Measurements from ENCODE around the gene ALDOA.
"Not testable (repeated sequence)": the region's sequence is repeated elsewhere in the genome, so short reads cannot be mapped to it uniquely, and the experiment has no call there.

ALDOA gene

DNA sequence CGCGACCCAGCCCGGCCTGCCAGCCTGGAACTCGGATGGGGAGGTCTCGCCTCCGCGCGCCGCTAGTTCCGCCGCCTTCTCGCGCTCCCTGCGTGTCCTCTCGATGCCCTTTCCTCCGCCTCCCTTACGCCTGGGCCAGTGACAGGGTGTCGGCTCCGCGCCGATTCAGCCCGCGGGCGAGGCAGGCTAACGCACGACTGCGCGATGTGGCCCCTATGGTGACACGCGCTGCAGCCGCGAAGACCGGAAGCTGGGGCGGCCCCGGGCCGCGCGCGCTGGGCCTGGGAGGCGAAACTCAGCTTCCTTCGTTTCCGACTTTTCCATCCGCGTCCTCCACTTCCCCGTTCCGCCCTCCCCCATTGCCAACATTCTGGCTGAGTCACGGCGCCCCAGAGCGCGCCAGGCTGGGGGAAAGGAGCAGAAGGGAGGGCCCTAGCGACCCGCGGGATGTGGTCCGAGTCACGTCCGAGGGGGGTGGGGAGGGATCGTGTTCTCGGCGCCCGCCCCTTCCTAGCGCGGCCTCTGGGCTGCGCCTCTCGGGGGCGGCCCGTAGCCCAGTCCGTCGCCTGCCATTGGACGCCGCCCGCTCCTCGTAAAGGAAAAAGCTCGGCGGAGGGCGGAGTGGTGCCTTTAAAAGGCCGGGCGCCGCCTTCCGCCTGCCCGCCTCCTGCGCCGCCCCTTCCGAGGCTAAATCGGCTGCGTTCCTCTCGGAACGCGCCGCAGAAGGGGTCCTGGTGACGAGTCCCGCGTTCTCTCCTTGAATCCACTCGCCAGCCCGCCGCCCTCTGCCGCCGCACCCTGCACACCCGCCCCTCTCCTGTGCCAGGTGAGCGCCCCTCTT is at the start of gene ALDOA:
Gene ALDOA (plus strand): TSS at position 659 of the 841 bp plus-strand sequence. CDS start 1,138 bp downstream, outside the sequence.
- DNase-seq (ENCODE audit: low read depth), result peak; percentile 95

DNA sequence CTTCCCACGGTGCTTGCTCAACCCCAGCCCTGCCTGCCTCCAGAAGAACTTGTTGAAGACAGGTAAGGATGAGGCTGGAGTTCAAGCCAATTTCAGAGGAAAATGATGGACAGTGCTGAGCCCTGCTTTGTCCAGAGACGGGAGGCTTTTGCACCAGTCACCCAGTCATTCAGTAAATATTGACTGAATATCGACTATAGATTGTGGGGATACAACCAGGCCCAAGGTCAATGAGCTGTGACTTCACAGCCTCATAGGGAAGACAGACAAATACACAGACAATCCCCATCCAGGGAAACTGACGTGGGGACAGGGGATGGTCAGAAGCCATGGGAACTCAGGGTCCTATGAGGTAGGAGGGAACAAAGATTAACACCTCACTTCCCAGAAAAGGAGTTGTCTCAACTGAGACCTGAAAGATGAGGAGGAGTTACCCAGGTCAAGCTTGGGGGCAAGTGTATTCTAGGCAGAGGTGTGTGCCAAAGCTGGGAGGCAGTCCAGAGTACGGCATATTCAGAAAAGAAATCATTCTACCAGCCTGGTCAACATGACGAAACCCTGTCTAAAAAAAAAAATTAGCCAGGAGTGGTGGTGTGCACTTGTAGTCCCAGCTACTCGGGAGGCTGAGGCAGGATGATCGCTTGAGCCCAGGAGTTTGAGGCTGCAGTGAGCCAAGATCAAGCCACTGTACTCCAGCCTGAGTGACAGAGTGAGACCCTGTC is 48.8 kb upstream of the ALDOA start:
- no peak for DNase-seq (ENCODE audit: low read depth)

DNA sequence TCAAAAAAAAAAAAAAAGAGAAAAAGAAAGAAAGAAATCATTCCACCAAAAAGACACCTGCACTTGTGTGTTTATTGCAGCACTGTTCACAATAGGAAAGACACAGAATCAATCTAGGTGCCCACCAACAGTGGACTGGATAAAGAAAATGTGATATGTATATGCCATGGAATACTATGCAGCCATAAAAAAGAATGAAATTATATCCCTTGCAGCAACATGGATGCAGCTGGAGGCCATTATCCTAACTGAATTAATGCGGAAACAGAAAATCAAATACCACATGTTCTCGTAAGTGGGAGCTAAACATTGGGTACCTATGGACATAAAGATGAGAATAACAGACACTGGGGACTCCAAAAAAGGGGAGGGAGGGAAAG is 48.3 kb upstream of the ALDOA start:
- no peak for DNase-seq (ENCODE audit: low read depth)

DNA sequence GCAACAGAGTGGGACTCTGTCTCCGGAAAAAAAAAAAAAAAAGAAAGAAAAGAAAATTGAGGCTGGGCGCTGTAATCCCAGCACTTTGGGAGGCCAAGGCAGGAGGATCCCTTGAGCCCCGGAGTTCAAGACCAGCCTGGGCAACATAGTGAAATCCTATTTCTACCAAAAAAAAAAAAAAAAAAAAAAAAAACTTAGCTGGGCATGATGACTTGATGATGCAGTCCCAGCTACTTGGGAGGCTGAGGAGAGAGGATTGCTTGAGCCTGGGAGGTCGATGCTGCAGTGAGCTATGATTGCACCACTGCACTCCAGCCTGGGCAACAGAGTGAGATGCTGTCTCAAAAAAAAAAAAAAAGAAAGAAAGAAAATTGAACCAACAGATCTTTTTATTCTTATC is 47.6 kb upstream of the ALDOA start:
- DNase-seq (ENCODE audit: low read depth), result not testable (repeated sequence)

DNA sequence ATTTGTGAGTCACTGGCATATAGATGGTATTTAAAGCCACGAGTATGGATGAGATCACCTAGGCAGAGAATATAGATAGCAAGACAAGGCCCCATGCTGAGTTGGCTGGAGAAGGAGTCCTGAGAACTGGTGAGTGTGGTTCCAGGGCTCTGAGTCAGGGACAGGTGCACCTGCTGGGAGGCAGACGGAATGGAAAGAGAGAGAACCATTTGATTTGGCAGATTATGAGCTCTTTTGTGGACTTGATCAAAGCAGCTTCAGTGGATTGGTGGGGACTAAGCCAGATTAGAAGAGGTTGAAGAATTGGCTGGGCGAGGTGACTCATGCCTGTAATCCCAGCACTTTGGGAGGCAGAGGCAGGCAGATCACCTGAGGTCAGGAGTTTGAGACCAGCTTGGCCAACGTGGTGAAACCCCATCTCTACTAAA is 46.8 kb upstream of the ALDOA start:
- DNase-seq (ENCODE audit: low read depth), result no peak

DNA sequence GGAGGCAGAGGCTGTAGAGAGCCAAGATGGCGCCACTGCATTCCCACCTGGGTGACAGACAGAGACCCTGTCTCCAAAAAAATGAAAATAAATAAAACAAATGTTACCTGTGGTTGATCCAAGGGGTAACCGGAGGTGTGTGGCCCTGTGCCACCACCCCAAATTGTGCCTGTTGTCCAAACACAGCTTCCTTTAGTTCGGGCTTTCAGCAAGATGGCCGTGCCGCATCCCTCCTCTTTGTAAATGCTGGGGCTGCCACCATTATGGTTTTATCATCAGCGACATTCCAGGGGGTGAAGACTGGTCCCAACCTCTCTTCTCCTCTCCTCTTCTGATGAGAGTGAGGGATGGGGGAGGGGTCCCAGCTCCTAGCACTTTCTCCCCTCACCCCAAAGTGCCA is 42.7 kb upstream of the ALDOA start, which contains the start of gene C16orf92:
Gene C16orf92 (plus strand): TSS at position 312 of the 400 bp plus-strand sequence. CDS start 143 bp downstream, outside the sequence.
- DNase-seq (ENCODE audit: low read depth), result no peak

DNA sequence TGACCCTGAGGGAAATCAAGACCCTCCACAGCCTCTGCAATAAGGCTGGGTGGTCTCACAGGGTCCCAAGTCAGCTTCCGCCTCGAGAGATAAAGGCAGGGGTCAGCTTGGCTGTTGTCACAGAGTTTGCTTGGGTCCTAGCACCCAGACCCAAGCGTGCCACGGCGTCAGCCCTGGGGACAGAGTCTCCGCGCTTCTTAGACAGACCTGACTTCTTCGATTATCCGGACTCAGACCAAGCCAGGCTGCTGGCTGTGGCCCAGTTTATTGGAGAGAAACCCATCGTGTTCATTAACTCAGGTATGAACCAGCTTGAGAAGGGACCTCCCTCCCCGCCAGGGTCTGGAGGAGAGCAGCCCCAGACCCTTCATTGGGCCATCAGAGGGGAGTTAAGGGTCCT is 42.0 kb upstream of the ALDOA start:
- no peak for DNase-seq (ENCODE audit: low read depth)

DNA sequence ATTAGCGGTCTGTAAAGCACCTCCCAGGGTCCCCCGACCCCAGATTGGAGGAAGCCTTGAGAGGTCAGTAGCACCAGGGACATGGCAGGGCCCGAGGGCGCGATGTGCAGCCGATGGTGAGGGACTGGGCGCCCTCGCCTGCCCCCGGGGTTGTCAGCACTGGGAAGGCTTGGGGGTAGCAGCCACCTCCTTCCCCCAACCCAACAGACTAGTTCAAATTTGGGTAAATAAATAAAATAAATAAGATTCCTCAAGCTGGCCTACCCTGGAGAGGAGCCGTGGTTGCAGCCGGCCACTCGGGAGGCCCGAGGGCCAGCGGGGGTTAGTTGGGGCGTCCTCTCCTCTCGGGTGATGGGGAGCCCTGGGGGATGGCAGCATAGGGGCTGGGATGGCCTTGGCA is 41.1 kb upstream of the ALDOA start:
- no peak for DNase-seq (ENCODE audit: low read depth)

DNA sequence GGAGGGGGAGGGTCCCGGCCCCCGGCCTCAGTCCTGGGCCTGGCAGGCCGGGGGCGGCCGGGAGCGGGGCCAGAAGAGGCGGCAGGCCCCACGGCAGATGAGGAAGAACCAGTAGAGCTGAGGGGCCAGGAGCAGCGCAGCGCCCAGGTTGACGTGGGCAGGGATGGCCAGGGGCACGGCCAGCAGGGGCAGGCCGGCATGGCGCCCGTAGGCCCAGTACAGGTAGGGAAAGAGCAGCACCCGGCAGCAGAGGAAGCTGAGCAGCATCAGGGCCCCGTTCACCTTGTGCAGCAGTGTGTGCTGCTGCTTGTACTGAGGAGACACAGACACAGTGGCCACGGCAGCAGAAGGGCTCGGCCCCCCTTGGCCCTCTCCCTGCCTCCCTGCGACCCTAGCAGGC is 40.4 kb upstream of the ALDOA start:
- no peak for DNase-seq (ENCODE audit: low read depth)

DNA sequence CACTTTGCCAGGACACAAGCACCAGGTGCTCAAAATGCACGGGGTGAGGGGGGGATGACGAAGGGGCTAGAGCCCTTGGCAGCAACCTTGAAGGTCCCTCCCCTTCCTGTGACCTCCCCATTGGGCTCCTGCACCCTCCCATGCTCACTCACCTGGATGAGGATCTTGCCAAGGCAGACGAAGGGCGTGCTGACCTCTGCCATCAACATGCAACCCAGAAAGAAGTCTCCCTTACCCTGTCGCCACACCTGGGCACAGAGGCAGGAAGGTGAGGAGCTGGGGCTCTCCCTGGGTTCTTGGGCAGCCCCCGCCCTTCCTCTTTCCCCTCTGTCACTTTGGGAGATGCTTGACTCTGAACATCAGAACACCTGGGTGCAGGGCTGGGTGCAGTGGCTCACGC is 40.0 kb upstream of the ALDOA start:
- DNase-seq (ENCODE audit: low read depth), result no peak

DNA sequence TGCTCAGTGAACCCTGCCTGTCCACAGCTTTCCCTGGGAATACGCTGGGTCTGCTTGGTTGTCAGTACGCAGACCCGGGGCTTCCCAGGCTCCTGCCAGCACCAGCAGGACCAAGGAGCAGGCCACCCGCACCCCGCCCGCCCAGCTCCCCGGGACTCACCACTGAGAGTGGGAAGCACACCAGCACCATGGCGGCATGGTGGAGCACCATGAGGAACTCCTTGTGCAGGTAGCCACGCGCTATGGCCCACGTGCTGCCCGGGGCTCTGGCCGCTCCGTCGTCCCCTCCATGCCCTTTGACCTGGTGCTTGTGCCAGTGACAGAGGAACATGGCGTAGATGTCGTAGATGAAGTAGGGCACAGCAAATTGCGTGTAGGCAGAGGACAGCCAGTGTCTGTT is 39.1 kb upstream of the ALDOA start:
- DNase-seq (ENCODE audit: low read depth), result no peak

DNA sequence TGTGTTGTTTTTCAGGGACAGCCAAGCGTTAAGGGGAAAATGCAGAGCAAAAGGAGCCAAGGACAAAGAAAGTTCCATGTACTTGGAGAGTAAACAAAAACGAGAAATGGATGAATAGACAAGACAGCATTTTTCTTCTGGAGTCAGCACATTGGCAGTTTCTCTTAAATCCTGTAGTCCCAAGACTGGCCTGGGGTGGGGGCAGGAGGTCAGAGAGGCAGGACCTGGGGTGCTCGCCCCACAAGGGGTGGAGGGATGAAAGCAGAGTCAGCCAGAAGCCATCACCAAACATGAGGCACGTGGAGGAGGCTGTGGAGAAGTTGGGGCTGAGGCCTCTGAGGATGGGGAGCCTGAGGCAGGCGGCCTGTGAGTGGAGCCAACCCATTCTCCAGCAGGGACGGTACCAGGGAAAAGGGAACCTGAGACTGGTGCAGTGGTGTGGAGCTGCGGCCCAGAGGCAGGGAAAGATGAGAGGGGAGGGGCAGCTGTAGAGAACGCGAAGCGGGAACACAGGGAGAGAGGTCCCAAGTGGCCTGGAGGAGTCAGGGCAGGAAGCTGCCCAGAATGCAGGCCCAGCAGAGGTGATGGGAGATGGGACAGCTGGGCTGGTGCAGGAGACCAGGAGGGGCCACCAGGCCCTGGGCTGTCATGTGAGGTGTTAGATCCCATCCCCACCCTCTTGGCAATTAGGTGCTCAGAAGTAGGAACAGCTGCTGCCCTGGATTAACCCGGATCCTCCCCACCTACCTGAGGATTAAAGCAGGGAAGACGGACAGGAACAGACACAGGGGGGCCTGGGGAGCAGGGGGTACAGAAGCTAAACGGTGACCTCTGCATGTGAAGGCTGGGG is 37.7 kb upstream of the ALDOA start:
- DNase-seq (ENCODE audit: low read depth), result no peak

DNA sequence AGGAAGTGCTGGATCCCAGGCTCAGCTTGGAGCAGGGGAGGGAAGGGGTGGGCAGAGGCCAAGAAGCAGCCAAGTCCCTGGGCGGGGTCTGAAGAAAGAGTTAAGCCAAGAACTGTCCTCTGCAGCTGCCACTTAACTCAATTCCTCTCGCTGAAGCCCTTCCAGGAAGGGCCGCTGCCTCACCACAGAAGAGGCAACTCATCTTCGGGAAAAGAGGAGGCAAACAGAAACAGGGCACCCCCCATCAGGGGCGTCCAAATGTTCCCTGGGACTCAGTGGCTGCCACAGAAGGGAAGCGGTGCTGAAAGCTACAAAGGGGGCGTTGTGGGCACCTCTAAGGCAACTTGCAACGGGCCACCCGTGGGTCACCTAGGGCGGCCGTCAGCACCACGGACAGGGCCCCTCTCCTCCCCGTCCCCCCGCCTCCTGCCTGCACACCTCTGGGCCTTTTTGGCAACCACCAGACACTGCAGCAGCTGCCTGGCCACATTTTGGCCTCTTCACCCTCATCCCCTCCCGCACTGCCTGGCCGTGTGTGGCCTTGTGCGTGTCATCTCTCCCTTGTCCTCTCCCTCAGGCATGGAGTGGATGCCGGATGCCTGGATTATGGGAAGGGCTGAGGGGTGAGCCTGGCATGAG is 37.0 kb upstream of the ALDOA start:
- DNase-seq (ENCODE audit: low read depth), result no peak

DNA sequence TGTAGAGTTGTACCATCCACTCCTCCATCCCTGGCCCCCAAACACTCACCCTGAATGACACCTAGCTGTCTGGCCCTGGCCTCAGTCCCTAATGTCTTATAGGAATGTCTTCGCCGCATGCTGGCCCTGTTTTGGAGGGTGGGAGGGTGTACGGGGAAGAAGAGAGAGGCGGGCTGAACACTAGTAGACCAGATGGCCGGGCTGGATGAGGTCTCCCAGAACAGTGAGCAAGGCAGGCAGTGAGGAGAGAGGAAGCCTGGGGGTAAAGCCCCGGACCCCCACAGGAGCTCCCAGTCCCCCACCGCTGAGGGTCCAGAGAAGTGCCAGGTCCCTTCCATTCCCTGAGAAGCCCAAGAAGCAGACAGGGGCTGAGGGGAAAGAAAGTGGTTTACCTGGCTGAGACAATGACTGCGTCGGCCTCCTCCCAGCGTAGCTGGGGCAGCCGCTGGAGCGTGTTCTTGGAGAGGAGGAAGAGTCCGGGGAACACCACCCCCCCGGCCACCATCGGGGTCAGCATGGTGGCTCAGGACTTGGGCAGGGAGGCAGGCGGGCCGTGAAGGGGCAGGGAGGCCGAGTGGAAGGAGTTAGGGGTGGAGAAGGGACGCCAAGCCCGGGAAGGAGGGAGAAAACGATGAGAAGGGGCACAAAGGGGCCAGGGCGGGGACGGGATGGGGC is 35.4 kb upstream of the ALDOA start:
- no peak for DNase-seq (ENCODE audit: low read depth)

DNA sequence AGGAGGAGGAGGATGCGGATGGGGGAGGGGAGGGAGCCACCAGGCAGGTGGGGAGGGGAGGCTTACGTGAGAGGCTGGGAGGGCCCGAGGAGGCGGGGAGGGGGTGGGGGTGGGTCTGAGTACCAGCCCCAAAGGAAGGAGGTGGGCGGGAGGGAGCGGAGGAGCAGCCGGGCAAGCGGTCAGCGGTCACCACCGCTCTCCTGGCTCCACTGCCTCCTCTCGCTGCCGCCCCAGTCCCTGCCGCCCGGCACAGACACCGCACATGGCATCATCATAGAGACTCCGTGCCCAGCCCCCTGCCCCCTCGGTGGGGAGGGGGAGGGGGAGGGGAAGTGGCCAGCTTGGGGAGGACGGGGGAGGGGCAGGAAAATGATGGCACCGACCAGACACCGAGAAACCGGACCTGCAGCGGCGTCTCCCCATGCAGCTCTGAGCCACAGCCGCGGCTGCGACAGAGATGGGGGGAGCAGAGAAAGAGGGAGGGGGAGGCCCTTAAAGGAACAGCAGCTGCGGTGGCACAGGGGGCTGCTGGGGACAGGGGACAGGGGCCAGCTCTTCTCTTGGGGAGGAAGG is 34.6 kb upstream of the ALDOA start, which contains the start of gene TLCD3B:
Gene TLCD3B (minus strand): TSS at position 431 of the 573 bp plus-strand sequence. CDS start 744 bp downstream, outside the sequence.
- DNase-seq (ENCODE audit: low read depth), result no peak

DNA sequence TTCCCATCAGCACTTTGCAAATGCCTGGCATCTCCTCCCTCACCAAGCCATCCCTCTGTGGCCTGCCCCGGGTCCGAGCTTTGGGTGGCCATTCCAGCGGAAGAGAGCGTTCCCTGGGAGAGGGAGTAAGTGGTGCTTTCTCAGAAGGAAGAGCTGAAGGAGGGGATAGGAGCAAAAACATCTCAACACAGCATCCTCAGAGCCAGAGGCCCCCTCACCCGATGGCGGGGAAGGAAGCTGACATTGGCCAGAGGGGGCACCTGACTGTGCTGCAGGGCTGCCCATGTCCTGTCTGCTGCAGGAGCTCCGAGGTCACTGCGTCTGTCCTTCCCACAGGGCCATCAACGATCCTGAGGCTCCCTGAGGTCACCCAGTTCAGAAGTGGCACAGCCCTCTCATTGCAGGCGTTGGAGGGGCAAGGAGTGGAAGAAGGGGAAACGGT is 34.1 kb upstream of the ALDOA start:
- no peak for DNase-seq (ENCODE audit: low read depth)

DNA sequence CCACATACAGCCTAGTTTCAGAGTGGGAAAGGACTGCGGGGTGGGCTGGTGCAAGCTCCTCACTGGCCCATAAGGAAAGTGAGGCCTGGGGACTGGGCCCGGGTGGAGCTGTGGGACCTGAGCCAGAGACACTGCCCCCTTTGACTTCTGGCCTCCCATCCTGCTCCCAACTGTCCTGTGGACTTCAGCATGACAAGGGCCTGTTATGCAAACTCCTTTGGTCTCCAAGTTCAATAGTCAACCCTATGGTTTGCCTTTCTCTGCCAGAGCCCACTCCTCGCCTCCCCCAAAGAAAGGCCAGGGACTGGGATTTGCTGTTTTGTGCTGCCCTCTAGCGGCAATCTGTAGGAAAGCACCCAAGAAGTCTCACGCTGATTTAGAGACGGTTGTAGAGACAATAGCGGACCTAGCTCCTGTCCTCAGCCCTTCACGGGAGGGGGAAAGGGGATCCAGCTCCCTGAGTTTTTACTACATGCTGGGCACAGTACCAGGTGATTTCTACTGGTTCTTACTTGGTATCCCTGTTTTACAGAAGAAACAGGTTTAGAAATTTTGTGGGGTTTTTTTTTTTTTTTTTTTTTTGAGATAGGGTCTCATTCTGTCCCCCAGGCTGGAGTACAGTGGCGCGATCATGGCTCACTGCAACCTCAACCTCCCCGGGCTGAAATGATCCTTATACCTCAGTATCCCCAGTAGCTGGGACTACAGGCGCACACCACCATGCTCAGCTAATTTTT is 33.3 kb upstream of the ALDOA start:
- DNase-seq (ENCODE audit: low read depth), result peak; percentile 53

DNA sequence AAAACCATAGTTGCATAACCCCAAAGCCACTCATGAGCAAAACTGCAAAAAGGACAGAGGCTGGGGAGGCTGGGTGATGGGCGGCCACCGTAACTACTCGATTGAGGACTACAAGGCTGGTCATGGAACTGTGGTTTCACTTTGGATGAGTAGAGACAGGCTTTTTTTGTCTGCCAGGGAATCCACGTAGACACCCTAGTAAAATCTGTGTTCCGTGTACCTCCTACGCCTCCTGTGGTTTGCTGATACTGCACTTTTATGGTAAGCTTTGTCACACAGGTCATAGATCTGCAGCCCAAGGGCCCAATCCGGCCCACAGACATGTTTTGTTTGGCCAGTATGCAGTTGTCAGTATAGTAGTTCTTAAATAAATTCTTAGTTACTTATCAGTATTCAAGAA is 32.3 kb upstream of the ALDOA start:
- no peak for DNase-seq (ENCODE audit: low read depth)

DNA sequence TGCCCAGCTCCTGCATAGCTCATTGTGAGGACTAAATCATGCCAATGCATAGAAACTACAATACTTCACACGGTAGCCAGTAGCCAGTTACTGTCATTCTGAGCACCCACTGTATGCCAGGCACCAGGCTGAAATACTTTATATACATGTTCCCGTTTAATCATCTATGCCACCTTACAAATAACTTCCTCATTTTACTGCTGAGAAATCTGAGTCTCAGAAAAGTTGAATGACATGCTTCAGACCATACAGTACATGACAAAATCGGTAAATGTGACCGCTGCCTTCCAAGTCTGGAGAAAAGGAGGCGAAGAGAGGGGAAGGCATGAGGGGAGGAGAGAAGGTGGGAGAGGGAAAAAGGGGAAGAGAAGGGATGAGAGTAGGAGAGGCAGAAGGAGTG is 25.3 kb upstream of the ALDOA start:
- DNase-seq (ENCODE audit: low read depth), result no peak

DNA sequence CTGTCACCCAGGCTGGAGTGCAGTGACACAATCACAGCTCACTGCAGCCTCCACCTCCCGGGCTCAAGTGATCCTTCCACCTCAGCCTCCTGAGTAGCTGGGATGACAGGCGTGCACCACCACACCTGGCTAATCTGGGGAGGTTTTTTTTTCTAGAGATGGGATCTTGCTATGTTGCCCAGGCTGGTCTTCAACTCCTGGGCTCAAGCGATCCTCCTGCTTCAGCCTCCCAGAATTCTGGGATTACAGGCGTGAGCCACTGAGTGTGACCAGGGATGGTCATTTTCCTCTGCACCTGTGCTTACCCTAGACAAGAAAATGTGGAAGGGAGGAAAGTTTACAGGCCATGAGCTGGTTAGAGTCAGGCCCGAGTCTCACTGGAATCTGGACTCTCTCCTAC is 24.9 kb upstream of the ALDOA start:
- not testable (repeated sequence) for DNase-seq (ENCODE audit: low read depth)

Measured in activated T-cell treated with anti-CD3 and anti-CD28 coated beads for 24 hours (primary cell).